22Rv1 (cell line): ENCODE measurements around the gene GATAD2A.

Source experiments
- CTCF ChIP-seq: fragments of 450-650 bp; IDR thresholded peaks from 2 replicates; pipeline ENCODE4 v1.5.1; 2017; ENCODE audit warnings: mild to moderate bottlenecking
- ZFX ChIP-seq: fragments of 450-650 bp; IDR thresholded peaks from 2 replicates; pipeline ENCODE4 v1.6.1; 2017; ENCODE audit warnings: antibody characterized with exemption, borderline replicate concordance

- TF ChIP-seq CTCF (no peak), ZFX (no peak)
Observed at GRCh38 chr19:19534556-19535265, 129.2 kb downstream of the GATAD2A start.
